Embryonic facial prominence (tissue), 1 donor: ENCODE results near the gene HEMK1.

Source experiments
- DNase-seq: peaks from one replicate; pipeline ENCODE4 v3.0.0-alpha.2; 2016; ENCODE audit errors: extremely low spot score

Gene HEMK1

GRCh38 chr3:50574444-50574831, 5.1 kb downstream of the HEMK1 start:
- DNase-seq, result no peak

DNA sequence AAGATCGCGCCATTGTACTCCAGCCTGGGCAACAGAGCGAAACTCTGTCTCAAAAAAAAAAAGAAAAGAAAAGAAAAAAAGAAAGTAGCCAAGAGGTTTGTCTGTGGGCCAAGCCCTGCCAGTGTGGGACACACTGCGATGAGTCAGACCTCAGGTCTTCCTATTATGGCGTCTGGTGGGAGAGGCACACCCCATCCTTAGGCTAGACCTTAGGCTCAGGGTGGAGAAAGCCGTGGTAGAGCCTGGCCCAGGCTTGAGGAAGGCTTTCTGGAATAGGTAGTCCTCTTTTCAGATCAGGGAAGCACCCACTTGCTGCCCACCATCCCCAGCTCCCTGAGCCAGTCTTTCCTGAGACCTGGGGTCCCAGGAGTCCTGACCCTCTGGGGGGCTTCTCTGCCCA, 6.0 kb downstream of the HEMK1 start:
- no peak for DNase-seq

GRCh38 chr3:50577348-50577747, 8.0 kb downstream of the HEMK1 start:
- DNase-seq, result no peak

DNA sequence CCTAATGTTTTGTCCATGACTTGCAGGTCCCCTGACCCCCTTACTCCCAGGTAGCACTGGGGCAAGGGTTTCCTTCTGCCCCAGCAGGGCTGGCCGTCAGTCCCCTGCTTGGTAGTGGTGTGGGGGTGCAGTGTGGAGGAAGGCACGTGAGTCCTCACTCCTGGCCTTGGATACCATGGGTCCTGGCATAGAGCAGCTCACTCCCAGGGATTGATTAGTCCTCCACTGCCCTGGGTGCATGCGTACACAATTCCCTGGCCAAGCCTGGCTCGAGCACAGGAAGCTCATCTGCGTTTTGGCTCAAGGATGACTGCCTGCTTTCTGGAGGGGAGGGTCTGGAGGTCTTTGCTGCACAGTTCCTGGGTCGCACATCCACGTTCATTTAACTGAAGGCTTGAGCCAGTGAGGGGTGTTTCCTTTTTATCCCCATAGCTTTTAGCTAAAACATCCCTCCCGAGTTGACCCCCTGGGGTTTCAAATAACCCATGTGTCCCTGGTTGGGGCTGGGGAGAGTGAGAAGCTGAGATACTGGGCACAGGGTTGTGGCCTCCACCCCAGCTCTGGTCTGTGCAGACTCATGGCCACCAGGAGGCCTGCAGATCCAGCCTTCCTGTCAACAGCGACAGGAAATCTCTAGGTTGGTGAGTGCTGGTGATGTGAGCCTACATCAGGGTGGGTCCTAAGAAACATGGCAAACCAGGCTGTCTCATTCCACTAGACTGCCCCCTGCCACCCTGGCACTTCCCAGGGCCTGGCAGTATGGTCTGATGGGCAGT, 11.5 kb downstream of the HEMK1 start:
- no peak for DNase-seq

DNA sequence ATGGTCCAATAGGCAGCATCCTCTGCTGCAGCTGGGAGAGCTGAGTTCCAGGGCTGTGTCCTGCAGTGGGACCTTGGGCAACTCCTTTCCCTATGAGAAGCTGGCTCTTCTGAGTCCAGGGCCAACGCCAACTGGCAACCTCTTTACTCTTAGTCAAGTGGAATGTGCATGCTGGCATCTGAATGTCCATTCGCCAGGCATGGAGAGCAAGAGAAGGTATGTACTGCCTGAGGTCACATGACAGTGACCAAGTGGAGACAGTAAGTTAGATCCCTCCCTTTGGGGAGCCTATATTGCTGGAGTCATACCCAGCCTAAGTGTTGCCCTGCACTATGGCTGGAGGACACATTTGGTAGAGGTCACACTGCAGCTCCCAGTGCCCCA, 12.1 kb downstream of the HEMK1 start:
- no peak for DNase-seq

GRCh38 chr3:50582083-50582482, 12.8 kb downstream of the HEMK1 start:
- DNase-seq, result no peak

GRCh38 chr3:50583897-50584296, 14.6 kb downstream of the HEMK1 start:
- no peak for DNase-seq

DNA sequence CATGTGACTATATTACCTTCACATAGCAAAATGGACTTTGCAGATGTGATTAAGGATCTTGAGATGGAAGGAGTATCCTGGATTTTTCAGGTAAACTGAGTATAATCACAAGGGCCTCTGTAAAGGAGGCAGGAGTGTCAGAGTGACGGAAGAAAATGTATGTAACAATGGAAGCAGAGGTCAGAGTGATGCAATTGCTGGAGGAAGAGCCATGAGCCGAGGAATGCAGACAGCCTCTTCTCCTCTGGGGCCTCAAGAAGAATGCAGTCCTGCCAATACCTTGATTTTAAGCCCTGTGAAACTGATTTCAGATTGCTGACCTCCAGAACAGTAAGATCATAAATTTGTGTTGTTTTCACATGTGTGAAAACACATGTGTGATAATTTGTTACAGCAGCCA, 15.1 kb downstream of the HEMK1 start:
- no peak for DNase-seq

- no peak for DNase-seq
Observed at GRCh38 chr3:50585919-50586762, 16.8 kb downstream of the HEMK1 start.

GRCh38 chr3:50586763-50587070, 17.4 kb downstream of the HEMK1 start:
- no peak for DNase-seq

DNA sequence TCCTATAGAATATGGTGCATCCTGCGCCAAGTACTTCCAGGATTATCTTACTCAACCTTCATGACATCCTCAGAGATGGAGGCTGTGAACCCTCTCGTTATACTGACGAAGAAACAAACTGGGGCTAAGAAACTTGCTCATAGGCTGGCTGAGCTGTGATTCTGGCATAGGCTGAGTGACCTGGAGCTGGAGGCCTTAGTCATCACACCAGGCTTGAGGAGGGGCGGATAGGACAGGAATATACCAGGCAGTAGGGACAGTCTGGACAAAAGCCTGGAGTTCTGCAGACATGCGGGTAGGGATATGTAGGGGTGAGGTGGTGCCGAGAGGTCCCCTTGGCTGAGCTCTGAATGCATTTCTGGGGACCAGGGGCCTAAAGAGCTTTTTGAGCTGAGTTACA, 18.1 kb downstream of the HEMK1 start:
- no peak for DNase-seq

DNA sequence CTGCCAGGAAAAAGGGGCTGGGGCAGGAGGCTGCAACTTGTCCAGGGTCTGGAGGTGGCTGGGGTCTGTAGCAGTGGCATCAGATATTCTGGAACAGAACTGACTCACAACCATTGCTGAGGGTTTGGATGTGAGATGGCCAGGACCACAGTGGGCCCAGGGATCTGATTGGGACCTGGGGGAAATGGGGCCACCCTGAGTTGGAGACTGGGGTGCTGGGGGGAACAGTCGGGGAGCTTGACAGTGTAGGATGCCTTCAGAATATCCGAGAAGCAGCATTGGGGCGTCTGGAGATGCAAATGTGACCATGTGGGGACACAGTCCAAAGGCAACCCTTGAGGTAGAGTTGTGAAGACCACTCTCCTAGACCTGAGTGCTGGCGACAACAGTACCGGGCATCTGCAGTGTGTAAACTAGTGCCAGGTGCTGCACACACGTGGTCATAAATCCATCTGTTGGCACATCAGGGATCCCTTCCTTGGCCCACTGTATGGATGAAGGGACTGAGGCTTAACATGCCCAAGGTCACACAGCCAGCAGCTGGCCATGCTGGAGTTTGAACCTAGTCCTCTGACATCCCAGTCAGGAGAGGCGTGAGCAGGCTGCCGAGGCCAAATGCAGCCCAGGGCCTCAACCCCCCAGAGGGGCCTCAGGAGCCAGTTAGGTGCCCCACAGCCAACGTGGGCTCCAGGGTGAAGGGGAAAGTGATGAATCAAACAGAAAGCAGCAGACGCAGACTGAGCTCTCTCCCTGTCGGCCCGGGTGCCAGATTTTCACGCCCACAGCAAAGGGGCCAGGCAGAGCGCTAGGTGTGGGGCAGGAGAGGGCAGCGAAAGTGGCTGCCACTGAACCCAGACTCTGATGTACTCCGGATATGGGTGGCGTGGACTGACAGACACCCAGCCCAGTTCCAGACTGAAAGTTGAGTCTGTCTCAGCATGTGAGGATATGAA, 18.8 kb downstream of the HEMK1 start:
- DNase-seq, result no peak

DNA sequence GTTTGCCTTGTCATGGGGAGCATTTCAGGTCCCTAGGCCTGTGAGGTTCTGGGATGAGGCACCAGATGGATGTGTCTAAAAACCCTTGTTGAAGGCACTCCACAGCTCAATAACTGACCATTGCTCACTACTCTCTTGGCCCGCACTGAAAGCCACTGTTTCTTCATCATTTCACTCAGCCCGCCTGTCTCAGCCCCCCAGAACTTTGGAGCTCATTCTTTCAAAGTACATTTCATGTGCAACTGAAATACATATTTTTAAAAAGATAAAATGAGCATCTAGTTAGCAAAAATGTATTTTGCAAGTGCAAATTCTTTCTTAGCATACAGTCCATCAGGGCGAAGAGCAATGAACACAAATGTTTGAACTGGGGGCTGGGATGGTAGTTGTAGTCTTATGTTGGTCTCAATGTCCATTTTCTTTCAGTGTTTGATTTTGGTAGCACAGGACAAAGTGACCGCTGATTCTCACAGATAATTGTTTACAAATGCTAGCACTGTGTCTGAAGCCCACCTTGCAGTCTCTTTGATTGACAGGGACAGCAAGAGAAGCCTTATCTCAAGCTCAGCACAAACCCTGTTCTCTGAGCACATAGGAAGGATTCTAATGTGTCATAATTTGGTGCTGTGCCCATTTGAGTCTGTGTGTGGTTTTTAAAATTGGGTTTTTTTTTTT, 19.6 kb downstream of the HEMK1 start:
- DNase-seq, result no peak

- no peak for DNase-seq
Observed at GRCh38 chr3:50591196-50591741, 21.9 kb downstream of the HEMK1 start.

GRCh38 chr3:50592568-50592967, 23.2 kb downstream of the HEMK1 start:
- DNase-seq, result no peak

GRCh38 chr3:50594253-50594785, 25.0 kb downstream of the HEMK1 start:
- DNase-seq, result no peak

DNA sequence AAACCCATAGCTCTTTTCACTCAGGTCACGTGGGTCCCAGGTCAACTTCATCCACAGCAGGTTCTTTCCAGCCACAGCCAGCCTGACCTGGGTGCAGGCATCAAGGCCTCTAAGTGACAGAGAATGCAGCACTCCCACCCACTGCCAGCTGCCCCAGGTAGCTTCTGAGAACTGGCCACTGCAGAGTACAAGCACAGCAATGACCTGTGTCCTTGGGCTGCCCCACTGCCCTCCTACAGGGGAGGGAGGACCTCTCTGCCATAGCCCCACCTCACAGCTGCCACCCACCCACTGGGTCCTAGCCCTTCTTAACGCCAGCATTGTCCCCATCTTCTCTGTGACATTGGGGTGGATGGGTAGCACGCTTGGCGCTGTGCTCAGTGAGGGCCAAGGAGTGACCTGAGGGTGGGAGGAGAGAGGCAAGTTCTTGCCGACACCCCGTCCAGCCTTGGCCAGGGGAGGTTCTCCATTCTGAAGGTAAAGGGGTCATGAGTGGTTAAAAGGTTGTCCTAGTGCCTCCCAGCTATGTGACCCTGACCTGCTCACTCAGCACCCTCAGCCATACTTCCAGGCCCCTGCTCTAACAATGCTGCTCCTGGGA, 29.9 kb downstream of the HEMK1 start:
- no peak for DNase-seq

- DNase-seq, result no peak
Observed at GRCh38 chr3:50599716-50600118, 30.4 kb downstream of the HEMK1 start.

DNA sequence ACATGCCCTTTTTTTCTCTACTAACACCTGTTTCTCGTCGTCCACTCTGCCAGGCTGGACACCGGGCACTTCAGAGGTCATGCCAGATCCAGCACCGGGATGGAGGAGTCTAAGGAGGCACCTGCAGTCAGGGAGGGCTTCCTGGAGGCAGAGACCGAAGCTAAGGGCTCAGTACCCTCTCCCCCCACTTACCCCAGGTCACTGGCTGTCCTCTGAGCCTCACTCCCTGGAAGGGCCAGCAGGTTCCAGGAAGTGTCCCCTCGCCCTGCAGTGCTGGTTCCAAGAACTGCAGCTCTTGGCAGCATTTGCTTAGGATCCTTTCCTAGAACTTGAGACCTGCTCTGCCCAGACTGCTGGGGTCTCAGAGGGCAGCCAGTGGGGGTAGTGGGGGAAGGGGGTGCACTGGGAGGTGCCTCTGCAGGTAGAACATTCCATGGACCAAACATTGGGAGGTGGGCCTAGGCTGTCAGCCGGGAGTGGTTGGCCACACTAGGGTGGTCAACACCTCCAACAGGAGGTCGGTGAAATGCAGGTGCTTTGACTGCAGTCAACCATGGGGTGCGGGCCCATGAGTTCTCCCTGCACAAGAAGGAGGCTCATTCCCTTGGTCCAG, 30.9 kb downstream of the HEMK1 start:
- DNase-seq, result no peak
